Measurements from ENCODE around the gene PCDHB1.

GRCh38 chr5:141100243-141100805, 49.1 kb downstream of the PCDHB1 start, which contains the start of gene PCDHB3:
- TF ChIP-seq EP300 (IDR thresholded peaks at IDR 0.05), result no peak
- peak in 3 of 5 experiments; percentile 10 to 37 (median 20) for TF ChIP-seq CTCF (IDR thresholded peaks at IDR 0.05)
- no peak for TF ChIP-seq POLR2A (IDR thresholded peaks at IDR 0.05)
